Measurements from ENCODE around the gene ANKRD31.

The ANKRD31 gene

GRCh38 chr5:75054134-75054930, 182.3 kb downstream of the ANKRD31 start:
- Histone ChIP-seq H3K27me3 (ENCODE audit: control insufficient read depth in 1 of 2, insufficient read depth in 2 of 2, low read length in 2 of 2) (no peaks in the 10 kb centered on the region), H3K9ac (ENCODE audit: low read length) (peak overlapping the region; percentile 37), H3K4me3 (ENCODE audit: low read depth in 1 of 2, low read length in 2 of 2) (peak overlapping the region; percentile 62 to 88), H3K36me3 (ENCODE audit: insufficient read depth, low read length) (no peaks in the 10 kb centered on the region), H3K4me1 (ENCODE audit: insufficient read depth, low read length) (peaks cover 32% of the 10 kb centered on the region), H3K27ac (ENCODE audit: low read depth, low read length) (peak overlapping the region; percentile 83), H3K9me3 (ENCODE audit: low read length) (no peaks in the 10 kb centered on the region)

GRCh38 chr5:75053304-75054133, 183.2 kb downstream of the ANKRD31 start:
- Histone ChIP-seq H3K9me3 (ENCODE audit: low read length) (no peaks in the 10 kb centered on the region), H3K27me3 (ENCODE audit: control insufficient read depth in 1 of 2, insufficient read depth in 2 of 2, low read length in 2 of 2) (no peaks in the 10 kb centered on the region), H3K4me1 (ENCODE audit: insufficient read depth, low read length) (peaks cover 40% of the 10 kb centered on the region)

GRCh38 chr5:75053054-75053303, 183.7 kb downstream of the ANKRD31 start:
- H3K27ac ChIP-seq (ENCODE audit: low read depth, low read length) = peak overlapping the region; percentile 83
- H3K9me3 ChIP-seq (ENCODE audit: low read length) = no peaks in the 10 kb centered on the region
- H3K4me1 ChIP-seq (ENCODE audit: insufficient read depth, low read length) = peaks cover 41% of the 10 kb centered on the region
- no peaks in the 10 kb centered on the region for H3K27me3 ChIP-seq (ENCODE audit: control insufficient read depth in 1 of 2, insufficient read depth in 2 of 2, low read length in 2 of 2)
- no peaks in the 10 kb centered on the region for H3K36me3 ChIP-seq (ENCODE audit: insufficient read depth, low read length)
- peak overlapping the region; percentile 62 to 88 for H3K4me3 ChIP-seq (ENCODE audit: low read depth in 1 of 2, low read length in 2 of 2)
- peak overlapping the region; percentile 65 for H3K9ac ChIP-seq (ENCODE audit: low read length)

More at GRCh38 chr5:75053304-75054133, 183.2 kb downstream of the ANKRD31 start:
- H3K27ac ChIP-seq (ENCODE audit: low read depth, low read length) = peak overlapping the region; percentile 83
- H3K36me3 ChIP-seq (ENCODE audit: insufficient read depth, low read length) = no peaks in the 10 kb centered on the region
- H3K4me3 ChIP-seq (ENCODE audit: low read depth in 1 of 2, low read length in 2 of 2) = peak overlapping the region; percentile 62 to 88
- H3K9ac ChIP-seq (ENCODE audit: low read length) = peak overlapping the region; percentile 37

GRCh38 chr5:75052192-75053053, 184.3 kb downstream of the ANKRD31 start, which contains the start of gene GCNT4:
Gene GCNT4 (minus strand): TSS chr5:75052558. CDS start chr5:75030037, 22,521 bp downstream.
- no peaks in the 10 kb centered on the region for H3K9me3 ChIP-seq (ENCODE audit: low read length)
- peak within 1 kb of the TSS; percentile 62 to 88 for H3K4me3 ChIP-seq (ENCODE audit: low read depth in 1 of 2, low read length in 2 of 2)
- H3K27me3 ChIP-seq (ENCODE audit: control insufficient read depth in 1 of 2, insufficient read depth in 2 of 2, low read length in 2 of 2) = no peaks in the 10 kb centered on the region
- peak within 1 kb of the TSS; percentile 83 for H3K27ac ChIP-seq (ENCODE audit: low read depth, low read length)
- H3K9ac ChIP-seq (ENCODE audit: low read length) = peak within 1 kb of the TSS; percentile 65
- peaks cover 41% of the 10 kb centered on the region for H3K4me1 ChIP-seq (ENCODE audit: insufficient read depth, low read length)
- H3K36me3 ChIP-seq (ENCODE audit: insufficient read depth, low read length) = no peaks in the 10 kb centered on the region

- Histone ChIP-seq H3K9ac (ENCODE audit: low read length) (peak overlapping the region; percentile 7), H3K36me3 (ENCODE audit: insufficient read depth, low read length) (peaks cover 7% of the 10 kb centered on the region), H3K4me1 (ENCODE audit: insufficient read depth, low read length) (peaks cover 41% of the 10 kb centered on the region), H3K4me3 (ENCODE audit: low read depth in 1 of 2, low read length in 2 of 2) (peak overlapping the region; percentile 23 to 62), H3K9me3 (ENCODE audit: low read length) (no peaks in the 10 kb centered on the region), H3K27me3 (ENCODE audit: control insufficient read depth in 1 of 2, insufficient read depth in 2 of 2, low read length in 2 of 2) (no peaks in the 10 kb centered on the region), H3K27ac (ENCODE audit: low read depth, low read length) (no peak overlapping the region)
These were observed 185.4 kb downstream of the ANKRD31 start for GRCh38 chr5:75051217-75051751.

- Histone ChIP-seq H3K4me1 (ENCODE audit: insufficient read depth, low read length) (peaks cover 41% of the 10 kb centered on the region), H3K27ac (ENCODE audit: low read depth, low read length) (no peak overlapping the region)
These were observed 186.3 kb downstream of the ANKRD31 start for GRCh38 chr5:75050415-75050814.

GRCh38 chr5:75049456-75050351, 187.0 kb downstream of the ANKRD31 start:
- no peak overlapping the region for H3K9ac ChIP-seq (ENCODE audit: low read length)
- peaks cover 11% of the 10 kb centered on the region for H3K36me3 ChIP-seq (ENCODE audit: insufficient read depth, low read length)
- H3K27ac ChIP-seq (ENCODE audit: low read depth, low read length) = no peak overlapping the region
- H3K27me3 ChIP-seq (ENCODE audit: control insufficient read depth in 1 of 2, insufficient read depth in 2 of 2, low read length in 2 of 2) = no peaks in the 10 kb centered on the region
- H3K9me3 ChIP-seq (ENCODE audit: low read length) = no peaks in the 10 kb centered on the region
- H3K4me1 ChIP-seq (ENCODE audit: insufficient read depth, low read length) = peaks cover 38% of the 10 kb centered on the region
- H3K4me3 ChIP-seq (ENCODE audit: low read depth in 1 of 2, low read length in 2 of 2) = no peak overlapping the region

More at GRCh38 chr5:75050415-75050814, 186.3 kb downstream of the ANKRD31 start:
- Histone ChIP-seq H3K27me3 (ENCODE audit: control insufficient read depth in 1 of 2, insufficient read depth in 2 of 2, low read length in 2 of 2) (no peaks in the 10 kb centered on the region), H3K36me3 (ENCODE audit: insufficient read depth, low read length) (peaks cover 11% of the 10 kb centered on the region), H3K9me3 (ENCODE audit: low read length) (no peaks in the 10 kb centered on the region), H3K4me3 (ENCODE audit: low read depth in 1 of 2, low read length in 2 of 2) (no peak overlapping the region), H3K9ac (ENCODE audit: low read length) (no peak overlapping the region)

GRCh38 chr5:75048457-75048953, 188.2 kb downstream of the ANKRD31 start:
- peak overlapping the region in 1 of 2 donors; percentile 33 for H3K4me3 ChIP-seq (ENCODE audit: low read depth in 1 of 2, low read length in 2 of 2)

GRCh38 chr5:75047356-75047755, 189.3 kb downstream of the ANKRD31 start:
- no peak overlapping the region for H3K4me3 ChIP-seq (ENCODE audit: low read depth in 1 of 2, low read length in 2 of 2)
- H3K36me3 ChIP-seq (ENCODE audit: insufficient read depth, low read length) = peaks cover 16% of the 10 kb centered on the region
- H3K27ac ChIP-seq (ENCODE audit: low read depth, low read length) = no peak overlapping the region
- H3K9me3 ChIP-seq (ENCODE audit: low read length) = no peaks in the 10 kb centered on the region
- no peaks in the 10 kb centered on the region for H3K27me3 ChIP-seq (ENCODE audit: control insufficient read depth in 1 of 2, insufficient read depth in 2 of 2, low read length in 2 of 2)
- peaks cover 33% of the 10 kb centered on the region for H3K4me1 ChIP-seq (ENCODE audit: insufficient read depth, low read length)
- H3K9ac ChIP-seq (ENCODE audit: low read length) = no peak overlapping the region

More at GRCh38 chr5:75048457-75048953, 188.2 kb downstream of the ANKRD31 start:
- H3K36me3 ChIP-seq (ENCODE audit: insufficient read depth, low read length) = peaks cover 16% of the 10 kb centered on the region
- H3K27me3 ChIP-seq (ENCODE audit: control insufficient read depth in 1 of 2, insufficient read depth in 2 of 2, low read length in 2 of 2) = no peaks in the 10 kb centered on the region
- peaks cover 33% of the 10 kb centered on the region for H3K4me1 ChIP-seq (ENCODE audit: insufficient read depth, low read length)
- H3K9ac ChIP-seq (ENCODE audit: low read length) = no peak overlapping the region
- H3K9me3 ChIP-seq (ENCODE audit: low read length) = no peaks in the 10 kb centered on the region
- H3K27ac ChIP-seq (ENCODE audit: low read depth, low read length) = no peak overlapping the region

All from muscle layer of colon (tissue), 2 donors.